Esophagus muscularis mucosa (tissue), 3 donors: ENCODE measurements around the gene TMEM205.

Experiments used
- CTCF ChIP-seq, 3 experiments: fragments of 200-600 bp in 2 of 3; fragments of 450-650 bp in 1 of 3; sonication (generic) in 2 of 3; IDR thresholded peaks; one replicate each; pipeline ENCODE4 v1.5.1; 2017 to 2019; ENCODE audit warnings: antibody characterized with exemption in 3 of 3, mild to moderate bottlenecking in 2 of 3, moderate library complexity in 1 of 3
- POLR2AphosphoS5 ChIP-seq, 2 donors: sonication (generic); formaldehyde crosslinking; IDR thresholded peaks; one replicate each; pipeline ENCODE4 v1.6.1; 2017; ENCODE audit warnings: antibody characterized with exemption in 2 of 2

GRCh38 chr19:11390933-11391680 is 45.0 kb upstream of the TMEM205 start:
- TF ChIP-seq CTCF (IDR thresholded peaks at IDR 0.05): no peak
- no peak for TF ChIP-seq POLR2AphosphoS5 (IDR thresholded peaks at IDR 0.05)
